GM19468 (cell line): ENCODE results near the gene FAM171A1.

Experiments used
- ATAC-seq: cut with Tn5 transposase; IDR thresholded peaks from one replicate; pipeline ENCODE4 v1.9.1; 2021; ENCODE audit warnings: mild to moderate bottlenecking, moderate library complexity, moderate number of reproducible peaks; ENCODE audit not compliant: unreplicated experiment; ENCODE audit errors: extremely low read depth

FAM171A1 gene

DNA sequence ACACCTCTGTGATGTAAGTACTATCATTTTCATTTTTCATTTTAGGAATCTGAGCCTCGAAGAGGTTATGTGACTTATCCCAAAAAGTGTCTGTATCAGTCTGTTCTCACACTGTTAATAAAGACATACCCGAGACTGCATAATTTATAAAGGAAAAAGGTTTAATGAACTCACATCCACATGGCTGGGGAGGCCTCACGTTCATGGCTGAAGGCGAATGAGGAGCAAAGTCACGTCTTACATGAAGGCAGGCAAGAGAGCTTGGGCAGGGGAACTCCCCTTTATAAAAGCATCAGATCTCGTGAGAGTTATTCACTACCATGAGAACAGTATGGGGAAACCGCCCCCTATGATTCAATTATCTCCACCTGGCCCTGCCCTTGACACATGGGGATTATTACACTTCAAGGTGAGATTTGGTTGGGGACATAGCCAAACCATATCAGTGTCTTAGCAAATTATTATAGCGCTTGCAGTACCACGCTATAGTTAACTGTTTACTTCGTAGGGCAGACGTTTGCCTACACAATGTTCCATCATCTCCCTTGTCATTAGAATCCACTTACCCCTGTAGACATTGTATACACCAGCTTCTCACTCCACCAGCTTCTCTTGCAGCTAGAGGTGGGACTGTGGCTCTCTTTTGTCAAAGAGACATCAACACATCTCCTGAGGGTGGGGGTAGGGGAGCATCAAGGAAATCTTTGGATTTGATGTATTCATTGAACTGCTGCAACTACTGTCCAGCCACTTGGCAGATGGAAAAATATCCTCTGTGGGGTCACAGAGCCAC lies 187.2 kb downstream of the FAM171A1 start:
- ATAC-seq = no peak

- ATAC-seq = no peak
Measured at GRCh38 chr10:15182540-15183207, 188.4 kb downstream of the FAM171A1 start.

- ATAC-seq = no peak
Measured at GRCh38 chr10:15181576-15182156, 189.4 kb downstream of the FAM171A1 start.

- ATAC-seq = no peak
Measured at GRCh38 chr10:15180736-15181135, 190.4 kb downstream of the FAM171A1 start.

DNA sequence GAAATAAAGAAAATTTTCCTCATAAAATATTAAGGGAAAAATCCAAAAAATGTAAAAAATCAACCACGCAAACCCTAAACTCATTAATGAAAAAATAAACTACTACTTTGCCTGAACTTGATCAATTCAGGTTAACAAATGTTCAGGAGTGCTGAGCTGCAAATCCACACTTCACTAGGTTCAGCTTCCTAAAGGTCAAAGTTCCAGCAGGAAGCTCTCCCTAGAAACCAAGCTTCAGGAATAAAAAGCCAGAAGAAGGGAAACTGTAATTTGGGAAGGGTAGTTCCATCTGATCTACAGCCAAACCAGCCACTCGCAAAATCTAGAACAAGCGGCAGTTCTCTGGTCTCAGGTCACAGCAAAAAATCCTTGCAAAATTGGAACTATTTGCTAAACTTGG lies 194.8 kb downstream of the FAM171A1 start:
- ATAC-seq = no peak

GRCh38 chr10:15175587-15175986 lies 195.5 kb downstream of the FAM171A1 start:
- no peak for ATAC-seq

DNA sequence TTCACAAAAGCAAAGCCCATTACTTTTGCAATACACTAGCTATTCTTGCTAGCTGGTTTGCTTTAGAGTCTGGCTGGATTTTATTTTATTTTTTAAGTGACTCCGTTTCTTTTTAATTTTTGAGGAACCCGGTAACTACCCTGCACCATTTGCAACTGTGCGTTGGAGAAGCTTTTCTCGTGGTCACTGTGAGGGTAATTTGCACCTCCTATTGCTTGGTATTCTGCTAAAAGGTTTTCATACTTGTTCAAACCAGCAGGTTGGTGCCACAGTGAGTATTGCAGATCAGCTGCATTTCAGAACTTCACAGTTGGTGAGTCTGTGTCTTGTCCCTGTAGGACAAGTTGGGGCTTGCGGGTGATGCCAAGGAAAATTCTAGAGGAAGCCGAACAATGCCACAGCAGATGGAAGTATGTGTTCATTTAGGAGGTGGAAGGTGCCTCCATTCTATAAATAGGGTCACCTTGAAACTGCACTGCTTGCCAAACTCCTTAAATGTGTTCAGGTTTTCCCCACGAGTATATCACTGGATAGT lies 198.7 kb downstream of the FAM171A1 start:
- ATAC-seq = no peak

GRCh38 chr10:15169555-15170401 lies 201.3 kb downstream of the FAM171A1 start:
- ATAC-seq = no peak

GRCh38 chr10:15168786-15169554 lies 202.1 kb downstream of the FAM171A1 start:
- no peak for ATAC-seq

- ATAC-seq = peak; percentile 84
Measured at GRCh38 chr10:15168291-15168785, 202.8 kb downstream of the FAM171A1 start, which contains the start of gene NMT2. NMT2 (minus strand) TSS chr10:15168693; CDS start chr10:15168612, 81 bp downstream.

- ATAC-seq = peak; percentile 11
Measured at GRCh38 chr10:15167411-15168290, 203.4 kb downstream of the FAM171A1 start.

- no peak for ATAC-seq
Measured at GRCh38 chr10:15166325-15166724, 204.8 kb downstream of the FAM171A1 start.

DNA sequence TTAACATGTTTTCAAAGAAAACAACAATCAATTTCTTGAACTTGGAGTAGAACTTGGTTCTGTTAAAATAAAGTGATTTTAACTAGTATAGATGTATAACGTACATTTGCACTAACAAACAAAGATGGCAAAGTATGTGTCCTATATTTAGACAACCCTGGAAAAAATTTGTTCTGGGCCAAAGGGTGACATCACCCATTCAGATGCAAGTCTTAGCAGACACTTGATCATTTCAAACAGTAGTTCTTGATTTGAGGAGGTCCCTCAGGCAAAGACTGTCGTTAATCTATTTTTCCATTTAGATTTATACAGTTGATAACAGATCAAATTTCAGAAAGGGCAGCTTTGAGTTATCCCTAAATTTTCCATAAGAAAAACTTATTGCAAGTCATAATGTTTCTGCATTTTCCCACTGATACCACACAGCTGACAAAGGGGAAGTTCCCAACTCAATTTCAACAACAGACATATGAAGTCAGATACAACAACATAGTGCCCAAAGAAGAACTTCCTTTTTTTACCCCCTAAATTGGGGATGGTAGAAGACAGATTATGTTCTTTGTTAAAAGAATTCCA lies 207.7 kb downstream of the FAM171A1 start:
- no peak for ATAC-seq
